IMR-90 (cell line): ENCODE measurements around the gene ZNF554.

Experiments
- CTCF ChIP-seq: conservative IDR thresholded peaks from 2 replicates; pipeline ENCODE4 v1.5.1; 2012; ENCODE audit warnings: mild to moderate bottlenecking, low read depth, low read length, improper control_type of control experiment
- POLR2A ChIP-seq: IDR thresholded peaks from 2 replicates; pipeline ENCODE4 v1.6.1; 2012; ENCODE audit warnings: mild to moderate bottlenecking, low read depth, low read length
- RAD21 ChIP-seq: IDR thresholded peaks from 2 replicates; pipeline ENCODE4 v1.6.1; 2012; ENCODE audit warnings: low read length, improper control_type of control experiment
- RFX5 ChIP-seq: IDR thresholded peaks from 2 replicates; pipeline ENCODE4 v1.8.0; 2012; ENCODE audit warnings: low read depth, mild to moderate bottlenecking, low read length, moderate library complexity
- SMC3 ChIP-seq: fragments of 150-350 bp; IDR thresholded peaks from 2 replicates; pipeline ENCODE4 v1.6.1; 2016; ENCODE audit warnings: low read depth, mild to moderate bottlenecking, antibody characterized with exemption, low read length, moderate library complexity
- TF ChIP-seq, protein P1 (sequence below): fragments of 150-350 bp; IDR thresholded peaks from 2 replicates; pipeline ENCODE4 v1.6.1; 2016; ENCODE audit warnings: low read depth, mild to moderate bottlenecking, low read length, moderate library complexity, borderline replicate concordance

- TF ChIP-seq SMC3 (no peak), CTCF (no peak), POLR2A (no peak), RAD21 (no peak), RFX5 (no peak)
- TF ChIP-seq, protein P1, sequence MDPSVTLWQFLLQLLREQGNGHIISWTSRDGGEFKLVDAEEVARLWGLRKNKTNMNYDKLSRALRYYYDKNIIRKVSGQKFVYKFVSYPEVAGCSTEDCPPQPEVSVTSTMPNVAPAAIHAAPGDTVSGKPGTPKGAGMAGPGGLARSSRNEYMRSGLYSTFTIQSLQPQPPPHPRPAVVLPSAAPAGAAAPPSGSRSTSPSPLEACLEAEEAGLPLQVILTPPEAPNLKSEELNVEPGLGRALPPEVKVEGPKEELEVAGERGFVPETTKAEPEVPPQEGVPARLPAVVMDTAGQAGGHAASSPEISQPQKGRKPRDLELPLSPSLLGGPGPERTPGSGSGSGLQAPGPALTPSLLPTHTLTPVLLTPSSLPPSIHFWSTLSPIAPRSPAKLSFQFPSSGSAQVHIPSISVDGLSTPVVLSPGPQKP, result no peak
These were observed 22.9 kb upstream of the ZNF554 start for GRCh38 chr19:2796659-2797266.
